PC-3 (cell line): Measurements from ENCODE around the gene IRAK1BP1. TPM values are rescaled to one million over a fixed set of nuclear protein-coding genes. Genes with fewer than 3 reads are reported as not detected.

Source experiments
- ATAC-seq: fragments of 200-7000 bp; cut with Tn5 transposase; 2 replicates; pipeline ENCODE4 v1.9.1; 2020; ENCODE audit warnings: mild to moderate bottlenecking, moderate library complexity
- BruUV-seq: library from RNA; stranded (reverse); fragments of 400-500 nt; replicated peaks from 2 replicates; lab custom pipeline; 2021; lab: Mats Ljungman, UMichigan
- CTCF ChIA-PET: fragments of 300-600 bp; sonication (Branson Sonifier 250); formaldehyde crosslinking; loops from one replicate; lab custom pipeline; 2022; ENCODE audit warnings: antibody characterized with exemption; lab: Charles Lee
- POLR2A ChIA-PET: fragments of 300-600 bp; sonication (Branson Sonifier 250); formaldehyde crosslinking; loops from one replicate; lab custom pipeline; 2022; ENCODE audit warnings: antibody characterized with exemption; ENCODE audit not compliant: unreplicated experiment; lab: Charles Lee
- DNase-seq: peaks from one replicate; pipeline ENCODE4 v3.0.0-alpha.2; 2015
- H2AFZ ChIP-seq: fragments of 300-600 bp; sonication (generic); 2 replicates; pipeline ENCODE4 v1.6.0; 2016; ENCODE audit warnings: antibody characterized with exemption, low read length
- H3F3A ChIP-seq: fragments of 300-600 bp; sonication (generic); one replicate; pipeline ENCODE4 v1.6.0; 2017; ENCODE audit warnings: antibody characterized with exemption, low read length, control low read depth, mild to moderate bottlenecking; ENCODE audit not compliant: unreplicated experiment
- H3K27ac ChIP-seq: fragments of 300-600 bp; sonication (generic); 2 replicates; pipeline ENCODE4 v1.5.1; 2016; ENCODE audit warnings: mild to moderate bottlenecking, low read length
- H3K27me3 ChIP-seq: fragments of 300-600 bp; sonication (generic); 2 replicates; pipeline ENCODE4 v1.6.1; 2016; ENCODE audit warnings: low read length, mixed read lengths
- H3K36me3 ChIP-seq: fragments of 300-600 bp; sonication (generic); 2 replicates; pipeline ENCODE4 v1.6.1; 2016; ENCODE audit warnings: low read depth, mixed run types, low read length, mixed read lengths
- H3K4me1 ChIP-seq: fragments of 300-600 bp; sonication (generic); 2 replicates; pipeline ENCODE4 v1.5.1; 2016; ENCODE audit warnings: low read length; ENCODE audit not compliant: insufficient read depth
- H3K4me2 ChIP-seq: fragments of 300-600 bp; sonication (generic); 2 replicates; pipeline ENCODE4 v1.6.0; 2016; ENCODE audit warnings: low read length
- H3K4me3 ChIP-seq: fragments of 300-600 bp; sonication (generic); 2 replicates; pipeline ENCODE4 v1.5.1; 2016; ENCODE audit warnings: mild to moderate bottlenecking, low read length, mixed read lengths
- H3K79me2 ChIP-seq: fragments of 300-600 bp; sonication (generic); 2 replicates; pipeline ENCODE4 v1.6.1; 2017; ENCODE audit warnings: low read length, mixed read lengths
- H3K9ac ChIP-seq: fragments of 300-600 bp; sonication (generic); 2 replicates; pipeline ENCODE4 v1.6.0; 2016; ENCODE audit warnings: mild to moderate bottlenecking, low read length
- H3K9me2 ChIP-seq: fragments of 300-600 bp; sonication (generic); replicated peaks from 2 replicates; pipeline ENCODE4 v1.6.1; 2016; ENCODE audit warnings: mixed run types, low read length, mixed read lengths
- H3K9me3 ChIP-seq: fragments of 300-600 bp; sonication (generic); 2 replicates; pipeline ENCODE4 v1.6.1; 2016; ENCODE audit warnings: low read length, mixed read lengths
- H4K20me1 ChIP-seq: fragments of 300-600 bp; sonication (generic); 2 replicates; pipeline ENCODE4 v1.6.1; 2016; ENCODE audit warnings: low read length, mixed read lengths
- EZH2 ChIP-seq: fragments of 300-600 bp; sonication (generic); IDR thresholded peaks from one replicate; pipeline ENCODE4 v1.6.1; 2017; ENCODE audit warnings: antibody characterized with exemption, mild to moderate bottlenecking, low read length; ENCODE audit not compliant: unreplicated experiment
- EZH2phosphoT487 ChIP-seq: fragments of 300-600 bp; sonication (generic); IDR thresholded peaks from 2 replicates; pipeline ENCODE4 v1.6.1; 2018; ENCODE audit warnings: mild to moderate bottlenecking, antibody characterized with exemption, low read length, borderline replicate concordance
- intact Hi-C: fragments of 100-400 bp; cut with micrococcal nuclease; formaldehyde crosslinking; loops from 2 replicates; pipeline ENCODE4 v1.9.0; 2023
- total RNA-seq: library from RNA; depleted of rRNA; stranded (reverse); fragments of >200 nt; gene quantifications from 2 replicates; pipeline ENCODE4 v1.2.3, GENCODE V29; 2014
- TF ChIP-seq, protein P1 (sequence below): fragments of 300-600 bp; sonication (generic); conservative IDR thresholded peaks from 2 replicates; pipeline ENCODE4 v1.5.1; 2017; ENCODE audit warnings: antibody characterized with exemption, low read depth, mild to moderate bottlenecking, low read length

The IRAK1BP1 gene
- total RNA-seq, 1 experiment from 2014 or later = 3.4 TPM

GRCh38 chr6:78910010-78910409 lies 42.7 kb downstream of the IRAK1BP1 start:
- Histone ChIP-seq H3K4me1 (no peaks in the 10 kb centered on the region), H3K27me3 (no peaks in the 10 kb centered on the region), H2AFZ (no peak overlapping the region), H3K4me3 (no peak overlapping the region), H3K9me2 (no peaks in the 10 kb centered on the region), H3K9ac (no peak overlapping the region), H3K27ac (no peak overlapping the region), H3K9me3 (no peaks in the 10 kb centered on the region), H3K36me3 (no peaks in the 10 kb centered on the region), H3F3A (no peaks in the 10 kb centered on the region), H3K4me2 (no peak overlapping the region), H4K20me1 (no peaks in the 10 kb centered on the region), H3K79me2 (no peaks in the 10 kb centered on the region)
- BruUV-seq = no TSS peak
- DNase-seq (no peak), ATAC-seq (no peak)
- intact Hi-C loops = no loop called here
- CTCF ChIA-PET = no interaction called here
- POLR2A ChIA-PET = no interaction called here
- TF ChIP-seq, protein P1, sequence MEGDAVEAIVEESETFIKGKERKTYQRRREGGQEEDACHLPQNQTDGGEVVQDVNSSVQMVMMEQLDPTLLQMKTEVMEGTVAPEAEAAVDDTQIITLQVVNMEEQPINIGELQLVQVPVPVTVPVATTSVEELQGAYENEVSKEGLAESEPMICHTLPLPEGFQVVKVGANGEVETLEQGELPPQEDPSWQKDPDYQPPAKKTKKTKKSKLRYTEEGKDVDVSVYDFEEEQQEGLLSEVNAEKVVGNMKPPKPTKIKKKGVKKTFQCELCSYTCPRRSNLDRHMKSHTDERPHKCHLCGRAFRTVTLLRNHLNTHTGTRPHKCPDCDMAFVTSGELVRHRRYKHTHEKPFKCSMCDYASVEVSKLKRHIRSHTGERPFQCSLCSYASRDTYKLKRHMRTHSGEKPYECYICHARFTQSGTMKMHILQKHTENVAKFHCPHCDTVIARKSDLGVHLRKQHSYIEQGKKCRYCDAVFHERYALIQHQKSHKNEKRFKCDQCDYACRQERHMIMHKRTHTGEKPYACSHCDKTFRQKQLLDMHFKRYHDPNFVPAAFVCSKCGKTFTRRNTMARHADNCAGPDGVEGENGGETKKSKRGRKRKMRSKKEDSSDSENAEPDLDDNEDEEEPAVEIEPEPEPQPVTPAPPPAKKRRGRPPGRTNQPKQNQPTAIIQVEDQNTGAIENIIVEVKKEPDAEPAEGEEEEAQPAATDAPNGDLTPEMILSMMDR = no peak
- TF ChIP-seq EZH2 = no peak
- no peak for TF ChIP-seq EZH2phosphoT487

DNA sequence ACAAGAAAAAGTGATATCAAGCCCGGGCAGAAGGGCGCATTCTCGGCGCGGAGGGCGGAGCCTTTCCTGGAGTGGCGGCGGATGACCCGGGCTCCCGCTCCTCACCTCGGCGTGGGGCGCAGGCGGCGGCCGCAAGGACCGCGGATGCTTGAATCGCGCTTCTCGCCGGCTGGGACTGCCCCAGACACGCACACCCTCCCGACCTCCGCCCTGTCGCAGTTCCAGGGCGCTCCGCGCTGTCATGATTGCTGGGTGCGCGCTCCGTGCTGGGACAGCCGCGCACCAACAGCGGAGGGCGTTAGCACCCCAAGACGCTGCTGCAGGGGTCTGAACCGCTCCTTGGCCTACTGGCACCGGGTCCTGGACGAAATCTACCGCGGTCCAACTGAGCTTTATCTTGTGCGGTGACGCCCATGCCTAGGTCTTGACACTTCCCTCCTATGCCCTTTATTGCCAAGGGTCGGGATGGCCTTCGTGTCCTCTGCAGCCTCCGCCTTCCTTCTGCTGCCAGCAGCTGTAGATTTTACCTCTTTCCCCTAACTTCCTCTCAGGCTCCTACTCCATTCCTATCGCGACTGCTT lies 43.3 kb downstream of the IRAK1BP1 start:
- H3K9me2 ChIP-seq = no peaks in the 10 kb centered on the region
- H3K9ac ChIP-seq = no peak overlapping the region
- CTCF ChIA-PET = no interaction called here
- ATAC-seq = no peak
- H4K20me1 ChIP-seq = no peaks in the 10 kb centered on the region
- no peaks in the 10 kb centered on the region for H3K27me3 ChIP-seq
- no peaks in the 10 kb centered on the region for H3K79me2 ChIP-seq
- intact Hi-C loops = no loop called here
- no peak overlapping the region for H2AFZ ChIP-seq
- H3K4me1 ChIP-seq = no peaks in the 10 kb centered on the region
- no peaks in the 10 kb centered on the region for H3F3A ChIP-seq
- no TSS peak for BruUV-seq
- DNase-seq = no peak
- no peak overlapping the region for H3K4me3 ChIP-seq
- POLR2A ChIA-PET = no interaction called here
- no peak for TF ChIP-seq EZH2
- H3K4me2 ChIP-seq = no peak overlapping the region
- H3K36me3 ChIP-seq = no peaks in the 10 kb centered on the region
- no peak overlapping the region for H3K27ac ChIP-seq
- no peaks in the 10 kb centered on the region for H3K9me3 ChIP-seq

GRCh38 chr6:78911218-78911940 lies 44.0 kb downstream of the IRAK1BP1 start:
- BruUV-seq = no TSS peak

More at GRCh38 chr6:78911218-78911940, 44.0 kb downstream of the IRAK1BP1 start:
- no peak overlapping the region for H3K9ac ChIP-seq
- no peaks in the 10 kb centered on the region for H3K9me3 ChIP-seq
- ChIA-PET CTCF (no interaction called here), POLR2A (no interaction called here)
- no peaks in the 10 kb centered on the region for H3K9me2 ChIP-seq
- H3K36me3 ChIP-seq = no peaks in the 10 kb centered on the region
- no peaks in the 10 kb centered on the region for H4K20me1 ChIP-seq
- H3F3A ChIP-seq = no peaks in the 10 kb centered on the region
- H3K27ac ChIP-seq = no peak overlapping the region
- no peaks in the 10 kb centered on the region for H3K4me1 ChIP-seq
- TF ChIP-seq EZH2 = no peak
- TF ChIP-seq, protein P1 = no peak
- TF ChIP-seq EZH2phosphoT487 = no peak
- H2AFZ ChIP-seq = no peak overlapping the region
- ATAC-seq = no peak
- H3K4me2 ChIP-seq = no peak overlapping the region
- no peak for DNase-seq
- H3K4me3 ChIP-seq = no peak overlapping the region
- H3K27me3 ChIP-seq = no peaks in the 10 kb centered on the region
- no peaks in the 10 kb centered on the region for H3K79me2 ChIP-seq
- intact Hi-C loops = no loop called here
